Erythroblast (primary cell): ENCODE measurements around the gene ERP29.
"Not testable (repeated sequence)": the region's sequence is repeated elsewhere in the genome, so short reads cannot be mapped to it uniquely, and the experiment has no call there.

ENCODE experiments used
- DNase-seq, 2 experiments: peaks; one replicate each; lab custom pipeline; 2025; lab: John Stamatoyannopoulos, UW
- GATA1 ChIP-seq: IDR thresholded peaks from 2 replicates; pipeline ENCODE4 v1.6.1; 2011; ENCODE audit warnings: low read depth, mild to moderate bottlenecking, control low read depth, low read length, moderate library complexity
- POLR2A ChIP-seq: IDR thresholded peaks from 2 replicates; pipeline ENCODE4 v1.6.1; 2011; ENCODE audit warnings: mild to moderate bottlenecking, low read length

ERP29 gene

DNA sequence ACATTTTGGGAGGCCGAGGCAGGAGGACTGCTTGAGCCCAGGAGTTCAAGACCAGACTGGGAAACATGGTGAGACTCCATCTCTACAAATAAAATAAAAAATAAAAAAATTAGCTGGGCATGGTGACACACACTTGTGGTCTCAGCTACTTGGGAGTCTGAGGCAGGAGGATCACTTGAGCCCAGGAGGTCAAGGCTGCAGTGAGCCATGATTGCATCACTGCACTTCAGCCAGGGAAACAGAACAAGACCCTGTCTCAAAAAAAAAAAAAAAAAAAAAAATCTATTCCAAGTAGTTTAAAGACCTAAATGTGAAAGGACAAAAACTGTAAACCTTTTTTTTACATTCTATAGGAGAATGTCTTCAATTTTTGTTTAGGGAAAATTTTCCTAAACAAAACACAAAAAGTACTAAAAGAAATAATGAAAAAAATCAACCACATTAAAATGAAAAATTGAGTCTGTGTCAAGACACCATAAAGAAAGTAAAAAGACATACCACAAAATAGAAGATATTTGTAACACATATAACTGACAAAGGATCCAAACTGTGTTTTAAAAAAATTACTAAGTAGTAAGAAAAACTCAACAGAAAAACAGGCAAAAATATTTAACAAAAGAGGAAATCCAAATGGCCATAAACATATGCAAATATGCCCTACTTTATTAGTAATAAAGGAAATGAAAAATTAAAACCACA is 17.3 kb upstream of the ERP29 start:
- no peak for DNase-seq
- TF ChIP-seq GATA1, result no peak
- no peak for TF ChIP-seq POLR2A

DNA sequence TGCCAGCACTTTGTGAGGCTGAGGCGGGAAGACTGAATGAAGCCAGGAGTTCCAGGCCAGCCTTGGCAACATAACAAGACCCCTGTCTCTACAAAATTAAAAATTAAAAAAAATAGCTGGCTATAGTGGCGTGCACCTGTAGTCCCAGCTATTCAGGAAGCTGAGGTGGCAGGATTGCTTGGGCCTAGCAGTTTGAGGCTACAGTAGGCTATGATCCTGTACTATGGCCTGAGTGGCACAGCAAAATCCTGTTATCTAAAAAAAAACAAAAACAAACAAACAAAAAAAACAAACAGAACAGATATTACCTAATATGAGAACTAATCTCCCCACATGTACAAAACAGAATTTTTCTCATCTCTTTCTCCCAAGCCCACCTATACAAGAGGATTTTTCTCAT is 15.9 kb upstream of the ERP29 start:
- TF ChIP-seq POLR2A (no peak), GATA1 (no peak)
- DNase-seq, result no peak

DNA sequence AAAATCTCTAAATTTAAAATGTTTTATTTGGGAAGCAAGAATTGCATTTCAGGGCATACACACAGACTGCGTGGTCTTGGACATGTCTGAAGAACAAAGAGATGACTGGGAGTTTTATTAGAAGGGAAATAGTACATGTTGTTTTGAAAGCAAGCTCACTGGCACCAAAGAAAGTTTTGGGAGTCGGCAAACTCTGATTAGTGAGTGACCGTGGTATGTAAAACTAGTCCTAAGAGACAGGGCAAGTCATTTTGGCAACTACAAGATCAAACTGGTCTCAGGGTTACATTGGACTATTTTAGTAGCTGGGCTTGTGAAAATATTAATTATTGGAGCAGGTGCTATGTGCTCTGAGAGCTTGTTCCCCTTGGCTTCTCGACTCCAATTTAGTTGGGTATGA is 15.2 kb upstream of the ERP29 start:
- no peak for DNase-seq
- TF ChIP-seq GATA1 (no peak), POLR2A (no peak)

DNA sequence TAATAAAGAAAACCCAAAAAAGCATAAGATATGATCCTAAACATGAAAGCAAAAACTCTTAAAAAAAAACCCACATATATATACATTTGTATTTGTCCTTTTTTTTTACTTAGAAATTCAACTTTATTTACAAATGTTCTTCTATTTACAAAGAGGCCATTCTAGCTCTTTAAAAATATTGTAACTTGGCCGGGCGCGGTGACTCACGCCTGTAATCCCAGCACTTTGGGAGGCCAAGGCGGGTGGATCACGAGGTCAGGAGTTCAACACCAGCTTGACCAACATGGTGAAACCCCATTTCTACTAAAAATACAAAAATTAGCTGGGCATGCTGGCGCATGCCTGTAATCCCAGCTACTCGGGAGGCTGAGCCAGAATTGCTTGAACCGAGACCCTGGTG is 14.1 kb upstream of the ERP29 start:
- not testable (repeated sequence) for DNase-seq

DNA sequence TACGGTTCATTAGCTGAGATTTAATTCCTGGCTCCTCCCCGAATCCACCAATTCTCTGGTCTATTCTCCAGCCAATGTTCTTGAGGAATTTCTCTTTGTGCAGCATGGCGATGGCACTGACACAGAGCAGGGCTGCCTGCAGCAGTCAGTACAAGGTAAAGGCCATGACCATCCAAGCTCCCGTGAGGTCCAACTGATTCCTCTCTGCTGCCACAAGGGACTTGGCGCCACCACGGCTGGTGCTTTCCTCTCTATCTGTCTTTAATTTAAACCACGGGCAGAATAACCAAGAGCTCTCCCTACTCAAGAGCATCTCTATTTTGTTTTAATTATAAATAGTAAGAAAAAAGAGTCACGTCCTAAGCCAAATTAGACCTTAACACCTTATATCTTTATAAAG is 12.4 kb upstream of the ERP29 start:
- DNase-seq, result no peak
- TF ChIP-seq POLR2A (no peak), GATA1 (no peak)

DNA sequence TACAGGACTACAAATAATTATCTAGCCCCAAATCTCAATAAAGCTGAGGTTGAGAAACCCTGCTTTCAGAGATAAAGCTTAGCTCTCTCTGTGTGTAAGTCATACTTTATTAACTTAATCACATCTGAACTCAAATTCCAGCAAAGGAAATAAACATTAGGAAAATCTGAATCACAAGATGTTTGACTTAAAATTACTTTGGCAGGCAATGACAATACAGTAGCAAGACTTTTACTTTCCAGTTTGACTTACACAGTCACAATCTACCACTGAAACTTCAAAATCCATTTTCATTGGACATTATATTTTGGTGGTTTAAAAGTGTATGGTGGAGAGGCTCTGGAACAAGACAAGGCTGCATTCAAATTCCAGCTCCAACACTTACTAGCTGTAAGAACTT is 11.7 kb upstream of the ERP29 start:
- no peak for DNase-seq
- no peak for TF ChIP-seq POLR2A
- no peak for TF ChIP-seq GATA1

DNA sequence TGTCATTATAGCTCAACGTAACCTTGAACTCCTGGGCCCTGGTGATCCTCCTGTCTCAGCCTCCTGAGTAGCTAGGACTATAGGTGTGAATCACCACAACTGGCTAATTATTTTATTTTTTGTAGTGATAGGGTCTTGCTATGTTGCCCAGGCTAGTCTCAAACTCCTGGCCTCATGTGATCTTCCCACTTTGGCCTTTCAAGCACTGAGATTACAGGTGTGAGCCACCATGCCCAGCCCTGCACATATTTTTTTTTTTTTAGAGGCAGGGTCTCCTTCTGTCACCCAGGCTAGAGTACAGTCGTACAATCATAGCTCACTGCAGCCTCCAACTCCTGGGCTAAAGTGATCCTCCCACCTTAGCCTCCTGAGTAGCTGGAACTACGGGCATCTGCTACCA is 9.2 kb upstream of the ERP29 start:
- TF ChIP-seq GATA1 (no peak), POLR2A (no peak)
- no peak for DNase-seq

DNA sequence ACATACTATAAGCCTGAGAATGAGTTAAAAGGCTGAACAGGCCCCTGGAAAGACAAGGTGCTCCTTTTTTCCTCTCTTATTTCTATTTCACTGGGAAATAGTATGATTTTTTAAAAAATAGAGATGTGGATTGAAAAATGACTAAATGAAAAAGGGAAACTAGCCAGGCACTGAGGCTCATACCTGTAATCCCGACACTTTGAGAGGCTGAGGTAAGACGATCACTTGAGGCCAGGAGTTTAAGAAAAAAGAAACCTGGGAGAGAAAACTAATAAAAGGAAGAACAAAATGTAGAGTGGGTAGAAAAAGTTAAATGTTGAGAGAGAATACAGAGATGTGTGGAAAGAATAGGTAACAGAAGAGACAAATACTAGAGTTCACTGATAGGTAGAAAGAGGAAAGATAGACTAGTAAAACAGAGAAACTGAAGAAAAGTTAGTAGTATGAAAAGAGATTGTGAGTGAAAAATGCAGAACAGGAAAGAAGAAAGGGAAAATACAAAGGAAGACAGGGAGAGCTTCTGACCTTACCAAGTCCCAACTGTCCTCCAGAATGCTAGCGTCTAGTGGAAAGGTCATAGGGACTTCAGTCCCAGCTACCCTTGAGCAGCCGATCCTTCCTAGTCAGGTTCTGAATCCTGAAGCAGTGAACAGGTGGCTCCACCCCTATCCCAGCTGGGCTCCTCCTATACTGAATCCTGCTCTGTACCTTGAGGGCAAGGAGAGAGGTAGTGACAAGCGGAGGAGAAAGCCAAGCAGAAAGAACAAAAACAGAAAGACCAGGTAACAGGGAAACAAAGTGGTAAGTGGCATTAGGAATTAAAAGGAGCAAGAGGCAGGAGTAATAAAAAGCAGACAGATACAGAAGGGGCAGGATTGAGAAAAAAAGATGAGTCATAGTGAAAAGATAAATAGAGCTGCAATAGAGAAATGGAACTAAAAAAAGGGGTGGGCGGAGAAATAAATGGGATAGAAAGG is 7.5 kb upstream of the ERP29 start:
- TF ChIP-seq POLR2A (no peak), GATA1 (no peak)
- peak; percentile 38 to 62 for DNase-seq

DNA sequence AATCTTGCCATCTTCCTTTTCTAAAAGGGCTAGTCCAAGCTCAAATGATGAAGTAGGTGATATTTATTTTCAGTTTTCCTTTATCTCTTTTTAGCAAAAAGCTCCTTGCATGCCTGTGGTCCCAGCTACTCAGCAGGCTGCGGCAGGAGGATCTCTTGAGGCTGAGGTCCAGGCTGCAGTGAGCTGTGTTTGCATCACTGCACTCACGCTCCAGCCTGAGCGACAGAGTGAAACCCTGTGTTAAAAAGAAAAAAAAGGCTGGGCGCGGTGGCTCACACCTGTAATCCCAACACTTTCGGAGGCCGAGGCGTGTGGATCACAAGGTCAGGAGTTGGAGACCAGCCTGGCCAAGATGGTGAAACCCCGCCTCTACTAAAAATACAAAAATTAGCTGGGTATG is 5.3 kb upstream of the ERP29 start:
- DNase-seq, result no peak
- TF ChIP-seq POLR2A (no peak), GATA1 (no peak)

DNA sequence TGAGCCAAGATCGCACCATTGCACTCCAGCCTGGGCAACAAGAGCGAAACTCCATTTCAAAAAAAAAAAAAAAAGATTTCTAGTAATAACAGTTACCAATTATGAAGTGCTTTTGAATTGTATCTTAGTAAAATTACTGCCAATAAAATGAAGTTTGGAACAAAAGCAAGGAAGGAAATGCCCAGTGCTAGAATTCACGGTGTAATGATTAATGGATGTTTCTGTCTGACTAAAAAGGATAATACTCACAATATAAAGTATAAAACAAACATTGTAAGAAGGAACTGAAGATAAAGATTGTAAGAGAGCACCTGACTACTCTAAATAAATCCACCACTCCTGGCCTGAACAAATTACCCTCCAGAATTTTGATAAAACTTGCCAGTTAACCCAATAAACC is 4.3 kb upstream of the ERP29 start:
- no peak for DNase-seq
- TF ChIP-seq GATA1 (no peak), POLR2A (no peak)

DNA sequence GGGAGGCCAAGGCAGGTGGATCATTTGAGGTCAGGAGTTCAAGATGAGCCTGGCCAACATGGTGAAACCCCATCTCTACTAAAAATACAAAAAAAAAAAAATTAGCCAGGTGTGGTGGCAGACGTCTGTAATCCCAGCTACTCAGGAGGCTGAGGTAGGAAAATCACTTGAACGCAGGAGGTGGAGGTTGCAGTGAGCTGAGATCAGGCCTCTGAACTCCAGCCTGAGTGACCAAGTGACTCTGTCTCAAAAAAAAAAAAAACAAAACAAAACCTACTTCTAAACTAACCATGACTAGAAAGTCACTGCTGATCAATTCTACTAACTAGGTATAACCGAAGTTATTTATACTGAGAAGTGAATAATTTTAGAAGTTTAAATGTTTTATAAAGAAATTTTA is 3.6 kb upstream of the ERP29 start:
- DNase-seq, result not testable (repeated sequence)

DNA sequence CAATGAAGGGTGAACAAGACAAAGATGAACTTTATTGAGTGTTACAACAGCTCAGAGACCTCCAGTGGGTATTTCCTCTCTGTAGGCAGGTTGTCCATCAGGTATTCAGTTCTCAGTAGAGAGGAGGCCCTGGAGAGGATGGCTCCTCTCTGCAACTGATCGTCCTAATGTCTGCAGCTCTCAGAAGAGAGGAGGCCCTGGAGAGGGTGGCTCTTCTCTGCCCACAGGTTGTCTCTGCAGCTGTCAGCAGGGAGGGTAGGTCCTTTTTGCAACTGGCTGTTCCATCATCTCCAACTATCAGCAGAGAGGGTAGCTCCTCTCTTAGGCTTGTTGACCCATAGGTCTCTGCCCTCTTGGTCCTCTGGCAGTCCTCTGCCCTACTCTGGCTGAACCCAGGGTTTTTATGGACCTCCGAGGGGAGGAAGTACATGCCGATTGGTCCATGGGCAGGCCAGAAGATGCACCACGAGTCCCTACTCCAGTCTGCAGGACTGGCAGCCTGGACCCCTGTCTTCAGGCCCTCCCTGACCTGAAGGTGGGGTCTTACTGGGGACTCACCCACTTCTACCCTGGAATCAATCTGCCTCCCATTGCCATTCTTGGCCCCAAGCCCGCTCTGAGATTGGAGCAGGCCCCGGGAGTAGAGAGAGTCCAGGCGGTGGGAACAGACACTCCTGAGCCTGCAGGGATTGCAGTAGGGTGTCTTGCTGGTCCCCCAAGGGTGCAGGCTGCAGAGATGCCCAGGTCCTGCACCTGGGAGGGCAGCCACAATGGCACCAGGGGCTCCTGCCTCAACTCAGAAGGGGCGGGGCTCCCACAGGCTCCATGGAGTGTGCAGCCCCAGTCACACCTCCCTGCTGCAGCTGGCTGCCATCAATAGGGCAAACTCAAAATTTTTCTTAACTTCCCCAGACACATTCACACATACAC is 2.5 kb upstream of the ERP29 start:
- TF ChIP-seq GATA1, result no peak
- peak in 1 of 2 experiments; percentile 32 for DNase-seq

DNA sequence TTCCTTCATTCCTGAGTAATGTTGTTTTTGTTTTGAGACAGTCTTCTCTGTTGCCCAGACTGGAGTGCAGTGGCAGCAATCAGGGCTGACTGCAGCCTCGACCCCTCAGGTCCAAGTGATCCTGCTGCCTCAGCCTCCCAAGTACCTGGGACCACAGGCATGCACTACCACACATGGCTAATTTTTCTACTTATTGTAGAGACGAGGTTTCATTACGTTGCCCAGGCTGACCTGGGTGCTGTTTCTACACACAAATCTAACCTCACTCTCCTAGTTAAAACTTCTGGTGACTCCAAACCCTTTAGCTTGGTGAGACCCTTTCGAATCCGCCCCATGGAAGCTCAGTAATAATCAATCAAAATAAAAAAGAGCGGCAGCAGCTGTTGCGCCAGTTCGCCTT is 1.5 kb upstream of the ERP29 start:
- no peak for TF ChIP-seq POLR2A
- TF ChIP-seq GATA1, result no peak
- DNase-seq, result no peak
